ENCODE measurements around the gene TSPAN15. TPM values are rescaled to one million over a fixed set of nuclear protein-coding genes. Genes with fewer than 3 reads are reported as not detected.

Gene TSPAN15
- total and polyA plus RNA-seq, 2 donors (not counting 1 experiment from before 2014, with no cell fraction given) = 0.56 to 2.6 TPM

GRCh38 chr10:69403519-69403918, 47.7 kb upstream of the TSPAN15 start:
- Histone ChIP-seq H3K27ac (ENCODE audit: insufficient read depth, low read length) (peak overlapping the region; percentile 53), H3K9me3 (ENCODE audit: control insufficient read depth, insufficient read depth, low read depth, low read length) (no peaks in the 10 kb centered on the region), H3K4me1 (ENCODE audit: control insufficient read depth, extremely low read depth, insufficient read depth, low read length) (peaks cover 19% of the 10 kb centered on the region), H2AFZ (ENCODE audit: low read length) (no peak overlapping the region), H3K27me3 (ENCODE audit: control insufficient read depth, insufficient read depth, low read length) (no peaks in the 10 kb centered on the region), H3K4me3 (replicated peaks in 1 of 4; ENCODE audit: control extremely low read depth in 1 of 4, insufficient read depth in 1 of 4, low read depth in 3 of 4, low read length in 4 of 4) (no peak overlapping the region), H3K79me2 (ENCODE audit: control insufficient read depth, insufficient read depth, low read length) (no peaks in the 10 kb centered on the region), H3K36me3 (ENCODE audit: control insufficient read depth, insufficient read depth, low read length) (peaks cover 14% of the 10 kb centered on the region), H3K9ac (ENCODE audit: insufficient read depth, low read length) (no peak overlapping the region), H3K4me2 (ENCODE audit: extremely low read depth, insufficient read depth, low read length) (peak overlapping the region; percentile 15), H4K20me1 (ENCODE audit: control insufficient read depth, extremely low read depth, insufficient read depth, low read length) (no peaks in the 10 kb centered on the region)
- DNase-seq (ENCODE audit: low read depth in 2 of 2) = peak; percentile 83 to 92
- TF ChIP-seq CTCF (conservative IDR thresholded peaks at IDR 0.05 in 1 of 2, IDR thresholded peaks at IDR 0.05 in 1 of 2; ENCODE audit: low read depth in 1 of 2, low read length in 2 of 2) (no peak), EZH2 (IDR thresholded peaks at IDR 0.05; ENCODE audit: low read length, missing control alignments) (no peak)

- H3K4me1 ChIP-seq (ENCODE audit: control insufficient read depth, extremely low read depth, insufficient read depth, low read length) = peaks cover 19% of the 10 kb centered on the region
- H3K79me2 ChIP-seq (ENCODE audit: control insufficient read depth, insufficient read depth, low read length) = no peaks in the 10 kb centered on the region
- H3K9ac ChIP-seq (ENCODE audit: insufficient read depth, low read length) = no peak overlapping the region
- H3K4me3 ChIP-seq (replicated peaks in 1 of 4; ENCODE audit: control extremely low read depth in 1 of 4, insufficient read depth in 1 of 4, low read depth in 3 of 4, low read length in 4 of 4) = no peak overlapping the region
- TF ChIP-seq EZH2 (IDR thresholded peaks at IDR 0.05; ENCODE audit: low read length, missing control alignments) (no peak), CTCF (conservative IDR thresholded peaks at IDR 0.05 in 1 of 2, IDR thresholded peaks at IDR 0.05 in 1 of 2; ENCODE audit: low read depth in 1 of 2, low read length in 2 of 2) (no peak)
- no peaks in the 10 kb centered on the region for H4K20me1 ChIP-seq (ENCODE audit: control insufficient read depth, extremely low read depth, insufficient read depth, low read length)
- DNase-seq (ENCODE audit: low read depth in 2 of 2) = no peak
- H3K4me2 ChIP-seq (ENCODE audit: extremely low read depth, insufficient read depth, low read length) = no peak overlapping the region
- no peaks in the 10 kb centered on the region for H3K27me3 ChIP-seq (ENCODE audit: control insufficient read depth, insufficient read depth, low read length)
- H3K9me3 ChIP-seq (ENCODE audit: control insufficient read depth, insufficient read depth, low read depth, low read length) = no peaks in the 10 kb centered on the region
- H2AFZ ChIP-seq (ENCODE audit: low read length) = no peak overlapping the region
- no peak overlapping the region for H3K27ac ChIP-seq (ENCODE audit: insufficient read depth, low read length)
- H3K36me3 ChIP-seq (ENCODE audit: control insufficient read depth, insufficient read depth, low read length) = peaks cover 11% of the 10 kb centered on the region
Measured at GRCh38 chr10:69404786-69405185, 46.5 kb upstream of the TSPAN15 start.

GRCh38 chr10:69405221-69405620, 46.0 kb upstream of the TSPAN15 start:
- no peak overlapping the region for H3K9ac ChIP-seq (ENCODE audit: insufficient read depth, low read length)
- peak; percentile 13 to 20 for DNase-seq (ENCODE audit: low read depth in 2 of 2)
- H3K4me3 ChIP-seq (replicated peaks in 1 of 4; ENCODE audit: control extremely low read depth in 1 of 4, insufficient read depth in 1 of 4, low read depth in 3 of 4, low read length in 4 of 4) = no peak overlapping the region
- TF ChIP-seq CTCF (conservative IDR thresholded peaks at IDR 0.05 in 1 of 2, IDR thresholded peaks at IDR 0.05 in 1 of 2; ENCODE audit: low read depth in 1 of 2, low read length in 2 of 2) = no peak
- no peak for TF ChIP-seq EZH2 (IDR thresholded peaks at IDR 0.05; ENCODE audit: low read length, missing control alignments)
- H4K20me1 ChIP-seq (ENCODE audit: control insufficient read depth, extremely low read depth, insufficient read depth, low read length) = no peaks in the 10 kb centered on the region
- no peak overlapping the region for H3K4me2 ChIP-seq (ENCODE audit: extremely low read depth, insufficient read depth, low read length)
- H3K36me3 ChIP-seq (ENCODE audit: control insufficient read depth, insufficient read depth, low read length) = peaks cover 11% of the 10 kb centered on the region
- no peaks in the 10 kb centered on the region for H3K27me3 ChIP-seq (ENCODE audit: control insufficient read depth, insufficient read depth, low read length)
- no peak overlapping the region for H3K27ac ChIP-seq (ENCODE audit: insufficient read depth, low read length)
- no peaks in the 10 kb centered on the region for H3K9me3 ChIP-seq (ENCODE audit: control insufficient read depth, insufficient read depth, low read depth, low read length)
- peaks cover 19% of the 10 kb centered on the region for H3K4me1 ChIP-seq (ENCODE audit: control insufficient read depth, extremely low read depth, insufficient read depth, low read length)
- H3K79me2 ChIP-seq (ENCODE audit: control insufficient read depth, insufficient read depth, low read length) = no peaks in the 10 kb centered on the region
- no peak overlapping the region for H2AFZ ChIP-seq (ENCODE audit: low read length)
